Suppressor macrophage (primary cell): ENCODE measurements around the gene CPN1.
"Not testable (repeated sequence)": the region's sequence is repeated elsewhere in the genome, so short reads cannot be mapped to it uniquely, and the experiment has no call there.

Experiments
- DNase-seq, 4 experiments: peaks; one replicate each; pipeline ENCODE4 v3.0.0-alpha.2; 2020 to 2022

Gene CPN1

GRCh38 chr10:100021322-100021721 is 60.3 kb downstream of the CPN1 start:
- no peak for DNase-seq

DNA sequence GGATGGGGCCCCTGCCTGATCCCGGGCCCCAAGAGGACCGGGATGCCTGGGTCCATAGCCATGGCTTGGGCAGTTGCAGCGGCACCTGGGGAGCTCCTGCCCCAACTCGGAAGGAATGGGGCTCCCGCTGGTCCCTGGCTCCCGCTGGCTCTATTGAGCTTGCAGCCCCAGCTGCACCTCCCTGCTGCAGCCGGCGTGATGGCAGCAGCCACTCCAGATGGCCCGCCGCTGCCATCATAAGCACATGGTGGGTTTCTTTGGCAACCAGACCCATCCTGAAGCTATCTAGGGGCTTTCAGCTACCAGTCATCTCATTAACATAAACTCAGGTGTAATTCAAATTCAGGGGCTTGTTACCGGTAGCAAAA is 60.8 kb downstream of the CPN1 start:
- DNase-seq, result no peak

DNA sequence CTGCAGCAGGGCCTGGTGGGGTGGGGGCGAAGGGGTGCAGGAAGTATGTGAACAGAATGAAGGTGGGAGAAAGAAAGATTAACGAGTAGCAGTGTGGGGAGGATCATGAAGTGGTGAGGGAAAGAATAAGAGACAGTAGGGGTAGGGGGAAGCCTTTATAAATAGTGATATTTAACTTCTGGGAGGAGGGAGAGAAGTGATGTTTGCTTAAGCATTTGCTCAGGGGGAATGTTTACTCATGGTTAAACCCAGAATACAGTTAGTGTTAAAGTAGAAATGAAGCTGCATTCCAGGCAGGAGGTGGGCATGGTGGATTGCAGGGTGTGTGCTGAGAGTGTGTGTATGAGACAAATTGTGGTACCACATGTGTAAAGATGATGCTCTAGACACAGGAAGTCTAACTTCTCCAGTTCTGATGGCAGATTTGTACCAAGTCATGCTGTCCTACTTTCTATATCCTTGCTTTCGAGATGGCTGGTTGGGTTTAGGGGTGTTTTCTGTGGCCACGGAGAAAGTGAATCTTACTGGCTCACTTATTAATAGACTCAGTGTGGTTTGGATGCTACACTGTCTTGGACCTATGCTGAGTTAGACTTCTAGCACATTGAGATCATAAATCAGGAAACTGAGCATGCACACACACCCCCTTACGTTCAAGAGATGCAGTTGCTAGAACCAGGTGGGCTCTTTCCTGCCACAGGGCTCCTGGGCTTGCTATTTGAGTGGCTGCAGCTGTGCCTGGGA is 61.4 kb downstream of the CPN1 start:
- no peak for DNase-seq

DNA sequence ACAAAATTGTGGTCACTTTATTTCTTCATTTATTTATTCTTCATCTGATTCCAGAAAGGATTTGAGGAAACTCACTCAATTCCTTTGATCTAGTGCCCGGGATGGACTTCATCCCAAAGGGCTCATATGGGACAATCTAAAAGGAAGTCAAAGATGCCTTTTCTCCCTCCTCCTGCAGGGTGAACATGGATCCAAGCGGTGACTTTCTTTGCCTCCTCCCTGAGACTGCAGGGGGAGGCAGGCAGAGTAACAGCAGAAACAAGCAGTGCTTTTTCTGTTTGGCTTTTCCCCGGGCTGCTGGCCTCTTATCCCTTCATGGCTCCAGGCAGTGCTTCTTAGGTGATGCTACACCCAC is 61.9 kb downstream of the CPN1 start:
- no peak for DNase-seq

- DNase-seq, result no peak
Observed at GRCh38 chr10:100014071-100014762, 67.5 kb downstream of the CPN1 start.

DNA sequence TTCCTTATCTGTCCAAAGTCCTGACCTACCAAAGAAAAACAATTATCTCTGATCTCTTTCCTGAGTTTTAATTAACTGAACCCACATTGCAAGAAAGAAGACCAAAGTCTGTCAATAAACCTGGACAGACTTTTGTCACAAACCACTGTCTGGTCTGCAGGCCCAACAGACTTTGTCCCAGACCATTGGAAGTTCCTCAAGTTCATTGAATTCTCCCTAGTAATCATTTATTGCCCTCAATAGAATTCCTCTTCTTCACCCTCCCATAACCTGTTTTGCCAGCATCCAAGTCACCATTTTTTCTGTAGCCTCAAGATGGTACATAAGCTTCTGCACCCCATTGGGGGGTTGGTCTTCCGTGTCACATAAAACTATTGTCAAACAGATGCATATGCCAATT is 68.0 kb downstream of the CPN1 start:
- DNase-seq, result no peak

- not testable (repeated sequence) for DNase-seq
Observed at GRCh38 chr10:100011906-100012305, 69.8 kb downstream of the CPN1 start.

DNA sequence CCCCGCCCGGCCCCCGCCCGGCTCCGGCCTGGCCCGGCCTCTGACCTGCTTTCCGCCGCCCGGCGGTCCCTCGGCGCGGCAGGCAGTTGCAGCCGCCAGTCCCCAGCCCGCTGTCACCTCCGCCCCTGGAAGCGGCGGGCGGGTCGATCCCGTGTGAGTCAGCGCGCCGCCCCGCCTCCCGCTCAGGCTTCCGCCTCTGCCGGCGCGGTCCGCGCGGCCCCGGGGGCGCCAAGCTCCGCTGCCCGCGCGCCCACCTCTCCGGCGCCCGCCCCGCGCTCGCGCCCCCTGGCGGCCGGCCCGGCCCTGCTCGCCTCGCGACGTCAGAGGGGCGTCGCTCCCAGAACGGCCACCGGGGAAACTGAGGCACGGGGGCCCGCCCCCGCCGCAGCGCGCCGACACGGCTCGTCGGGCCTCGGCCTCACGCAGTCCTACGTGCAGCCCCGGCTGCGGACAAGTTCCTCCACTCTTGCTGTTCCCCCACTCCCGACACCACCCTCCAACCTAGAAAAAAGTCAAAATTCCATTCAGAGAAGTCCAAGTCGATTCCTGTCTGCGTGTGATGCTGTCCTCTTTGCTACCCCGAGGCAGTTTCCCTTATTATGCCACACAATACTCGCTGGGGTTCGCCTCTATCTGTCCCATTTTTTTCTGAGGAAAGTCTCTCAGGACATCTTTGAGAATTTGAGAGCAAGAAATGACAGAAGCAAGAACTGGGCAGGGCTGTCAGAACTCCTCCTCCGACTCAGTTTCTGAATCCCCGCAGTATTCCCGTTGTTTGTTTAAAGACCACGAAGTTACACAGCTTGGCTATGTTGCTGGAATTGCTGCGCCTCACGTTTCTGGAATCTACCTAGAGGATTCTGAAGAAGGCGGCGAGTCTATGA is 71.6 kb downstream of the CPN1 start, which contains the start of gene DNMBP:
Gene DNMBP, minus strand, starts transcription at position 155 of the 884 bp plus-strand sequence. CDS start 37,823 bp downstream, outside the sequence.
- DNase-seq, result peak; percentile 91 to 96 (median 94)

- peak in 3 of 4 experiments; percentile 13 to 81 (median 23) for DNase-seq
Observed at GRCh38 chr10:100009283-100009792, 72.3 kb downstream of the CPN1 start.

- peak in 1 of 4 experiments; percentile 24 for DNase-seq
Observed at GRCh38 chr10:100008708-100009282, 72.9 kb downstream of the CPN1 start.

GRCh38 chr10:100008142-100008522 is 73.5 kb downstream of the CPN1 start:
- DNase-seq, result no peak

DNA sequence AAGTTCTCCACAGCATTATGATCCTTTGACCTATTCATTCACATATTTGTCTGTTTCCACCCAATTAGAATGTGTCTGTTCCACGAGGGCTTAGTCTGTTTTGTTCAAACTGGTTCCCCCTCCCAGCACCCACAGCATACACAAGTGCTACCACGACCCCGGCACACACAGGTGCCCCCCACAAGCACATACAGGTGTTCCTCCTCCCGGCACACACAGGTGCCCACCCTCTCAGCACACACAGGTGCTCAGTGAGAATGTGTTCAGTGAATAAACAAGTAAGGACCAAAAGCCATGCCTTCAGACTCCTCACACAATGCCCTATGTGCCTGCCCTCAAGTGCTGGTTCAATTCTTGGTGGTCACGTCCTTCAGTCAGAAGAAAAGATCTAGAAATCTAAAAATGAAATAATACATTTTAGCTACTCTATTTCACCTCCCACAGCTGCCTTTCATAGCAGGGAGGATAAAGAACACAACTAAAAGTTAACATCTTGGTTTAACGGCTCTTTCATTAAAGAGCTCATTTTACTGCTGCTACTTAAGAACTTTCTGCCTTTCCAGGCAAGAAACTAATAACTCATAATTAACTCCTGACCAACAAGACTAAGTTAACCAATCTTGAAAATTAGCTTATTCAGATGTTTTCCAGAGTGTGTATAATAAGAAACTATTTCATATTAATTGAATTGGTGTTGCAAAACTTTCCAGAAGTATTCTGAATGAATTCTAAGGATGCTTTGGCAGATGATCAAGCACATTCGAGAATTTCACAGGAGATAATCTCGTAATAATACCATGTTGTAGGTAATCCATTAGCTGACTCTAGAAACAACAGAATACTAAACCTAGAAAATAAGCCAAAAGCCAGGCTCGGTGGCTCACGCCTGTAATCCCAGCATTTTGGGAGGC is 74.2 kb downstream of the CPN1 start:
- no peak for DNase-seq

- DNase-seq, result peak; percentile 60 to 89 (median 76)
Observed at GRCh38 chr10:100006243-100006886, 75.3 kb downstream of the CPN1 start.

DNA sequence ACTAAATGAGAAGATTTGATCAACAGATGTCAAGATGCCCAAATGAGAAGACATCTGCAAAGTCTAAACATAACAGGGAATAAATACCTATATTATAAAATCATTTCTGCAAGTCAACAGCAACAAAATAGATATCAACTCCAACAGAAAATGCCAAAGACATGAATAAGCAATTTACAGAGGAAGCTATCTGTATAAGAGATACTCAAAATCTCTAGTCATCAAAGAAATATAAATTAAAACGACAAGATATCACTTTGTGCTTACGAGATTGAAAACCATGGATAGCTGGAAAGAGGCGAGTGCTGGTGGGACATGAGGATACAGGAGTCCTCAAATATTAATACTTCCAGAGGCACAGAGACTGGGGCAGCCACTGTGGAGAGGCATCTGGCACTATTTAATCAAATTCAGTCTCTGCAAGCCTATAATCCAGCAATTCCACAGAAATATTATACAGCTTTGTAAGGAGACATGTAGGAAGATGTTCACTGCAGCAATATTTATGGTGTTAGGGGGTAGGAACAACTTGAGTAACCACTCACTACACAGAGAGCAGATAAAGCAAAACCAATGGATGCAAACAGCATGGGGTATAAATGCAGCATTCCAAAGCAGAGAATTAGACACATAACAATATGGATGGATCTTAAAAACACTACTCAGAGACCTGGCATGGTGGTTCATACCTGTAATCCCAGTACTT is 76.7 kb downstream of the CPN1 start:
- no peak for DNase-seq

GRCh38 chr10:100000109-100000644 is 81.5 kb downstream of the CPN1 start:
- no peak for DNase-seq

- DNase-seq, result no peak
Observed at GRCh38 chr10:99999319-100000108, 82.2 kb downstream of the CPN1 start.

DNA sequence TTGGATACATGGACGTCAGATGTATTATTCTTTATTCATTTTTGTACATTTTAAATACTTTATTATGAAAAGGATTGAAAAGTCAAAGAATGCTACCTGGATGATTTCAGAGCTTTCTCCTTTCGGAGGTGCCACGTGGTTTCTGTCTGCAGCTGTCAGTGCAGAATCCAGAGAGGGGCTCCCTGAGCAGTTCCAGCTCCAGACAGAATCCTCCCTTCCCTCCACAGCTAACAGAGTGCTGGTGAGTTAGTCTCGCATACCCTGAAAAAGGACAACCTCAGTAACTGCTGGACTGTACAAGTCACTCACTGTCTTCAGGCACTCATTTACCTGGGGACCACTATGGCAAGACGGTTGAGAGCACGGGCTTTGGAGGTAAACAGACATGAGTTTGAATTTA is 82.8 kb downstream of the CPN1 start:
- DNase-seq, result no peak

DNA sequence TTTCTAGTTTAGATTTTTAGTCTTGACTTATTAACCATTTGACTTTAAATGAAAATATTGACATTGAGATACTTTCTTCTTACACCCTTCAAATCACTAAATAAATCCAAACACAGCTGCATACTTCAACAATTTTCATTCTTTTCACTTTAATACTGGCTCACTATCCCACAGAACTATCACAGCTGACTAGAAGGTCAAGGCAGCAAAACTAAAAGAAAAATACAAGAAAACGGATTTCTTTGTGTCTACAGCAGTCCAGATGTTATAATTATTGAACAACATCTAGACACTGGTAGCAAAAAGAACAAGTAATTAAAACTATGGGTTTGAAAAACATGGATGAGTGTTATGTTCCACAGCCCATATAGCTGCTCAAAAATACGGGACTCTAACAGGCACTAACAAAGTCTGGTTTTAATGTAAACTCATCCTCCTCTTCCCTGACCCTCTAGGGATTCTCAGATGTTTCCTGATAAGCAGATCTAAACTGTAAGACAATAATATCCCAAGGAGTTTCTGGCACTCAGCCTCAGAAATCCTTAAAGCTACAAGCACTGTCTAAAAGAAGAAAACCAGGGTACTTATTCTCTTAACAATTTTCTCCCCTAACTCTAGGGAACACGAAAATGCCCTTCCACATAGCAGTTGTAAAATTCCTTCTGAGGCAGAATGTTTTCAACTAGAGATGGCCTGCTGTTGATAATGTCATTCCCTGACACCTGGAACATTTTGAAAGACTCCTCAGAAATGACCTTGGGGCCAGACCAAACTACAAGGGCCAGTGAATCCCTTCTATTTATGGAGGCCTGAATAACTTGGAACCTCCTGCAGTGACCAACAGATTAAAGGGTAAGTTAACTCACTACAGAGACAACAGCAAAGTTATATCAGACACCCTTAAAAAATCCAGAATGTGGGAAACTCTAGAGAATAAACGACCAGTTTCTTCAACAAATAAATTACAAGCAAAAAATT is 84.7 kb downstream of the CPN1 start:
- no peak for DNase-seq
